ENCODE measurements around the gene PTPN1.

DNA sequence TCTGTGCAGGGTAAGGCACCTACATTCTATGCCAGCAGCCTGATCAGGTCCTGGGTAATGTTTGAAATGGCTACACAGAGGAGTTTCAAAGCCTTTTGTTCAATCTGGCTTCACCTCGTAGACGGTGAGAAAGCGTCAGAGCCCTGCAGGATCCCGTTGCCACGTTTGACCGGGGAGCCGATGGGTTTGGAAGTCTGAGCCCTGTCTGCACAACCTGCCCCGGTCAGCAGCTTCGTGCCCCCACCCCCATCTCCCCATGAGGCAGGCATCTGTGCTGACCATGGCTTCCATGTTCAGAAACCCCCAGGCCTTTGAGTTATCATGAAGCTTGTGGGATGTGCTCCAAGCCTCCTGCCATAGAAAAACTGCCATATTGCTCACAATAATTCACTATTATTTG lies 63.9 kb downstream of the PTPN1 start:
- TF ChIP-seq, protein P1, sequence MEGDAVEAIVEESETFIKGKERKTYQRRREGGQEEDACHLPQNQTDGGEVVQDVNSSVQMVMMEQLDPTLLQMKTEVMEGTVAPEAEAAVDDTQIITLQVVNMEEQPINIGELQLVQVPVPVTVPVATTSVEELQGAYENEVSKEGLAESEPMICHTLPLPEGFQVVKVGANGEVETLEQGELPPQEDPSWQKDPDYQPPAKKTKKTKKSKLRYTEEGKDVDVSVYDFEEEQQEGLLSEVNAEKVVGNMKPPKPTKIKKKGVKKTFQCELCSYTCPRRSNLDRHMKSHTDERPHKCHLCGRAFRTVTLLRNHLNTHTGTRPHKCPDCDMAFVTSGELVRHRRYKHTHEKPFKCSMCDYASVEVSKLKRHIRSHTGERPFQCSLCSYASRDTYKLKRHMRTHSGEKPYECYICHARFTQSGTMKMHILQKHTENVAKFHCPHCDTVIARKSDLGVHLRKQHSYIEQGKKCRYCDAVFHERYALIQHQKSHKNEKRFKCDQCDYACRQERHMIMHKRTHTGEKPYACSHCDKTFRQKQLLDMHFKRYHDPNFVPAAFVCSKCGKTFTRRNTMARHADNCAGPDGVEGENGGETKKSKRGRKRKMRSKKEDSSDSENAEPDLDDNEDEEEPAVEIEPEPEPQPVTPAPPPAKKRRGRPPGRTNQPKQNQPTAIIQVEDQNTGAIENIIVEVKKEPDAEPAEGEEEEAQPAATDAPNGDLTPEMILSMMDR (IDR thresholded peaks at IDR 0.05), result no peak
- no peak for TF ChIP-seq POLR2A (IDR thresholded peaks at IDR 0.05)
